ENCODE measurements around the gene UQCRC2.
"Not testable (repeated sequence)": the region's sequence is repeated elsewhere in the genome, so short reads cannot be mapped to it uniquely, and the experiment has no call there.

- not testable (repeated sequence) for TF ChIP-seq POLR2A (IDR thresholded peaks at IDR 0.05); CTCF (IDR thresholded peaks at IDR 0.05); POLR2AphosphoS5 (IDR thresholded peaks at IDR 0.05); EP300 (IDR thresholded peaks at IDR 0.05; ENCODE audit: low read depth)
These were observed 48.9 kb downstream of the UQCRC2 start for GRCh38 chr16:22002047-22002446.

Data from transverse colon (tissue), 4 donors.